OCI-M2 (cell line): ENCODE data around the gene WNK4.

Experiments used
- DNase-seq: peaks from one replicate; lab custom pipeline; 2025; ENCODE audit not compliant: unreplicated experiment; lab: John Stamatoyannopoulos, UW

The WNK4 gene

GRCh38 chr17:42796066-42796758 is 15.8 kb downstream of the WNK4 start:
- no peak for DNase-seq

GRCh38 chr17:42797067-42798007 is 16.9 kb downstream of the WNK4 start:
- no peak for DNase-seq

GRCh38 chr17:42798011-42798382 is 17.6 kb downstream of the WNK4 start:
- no peak for DNase-seq

- no peak for DNase-seq
Measured at GRCh38 chr17:42798383-42799380, 18.3 kb downstream of the WNK4 start, which contains the start of the genes CNTD1 and COA3. CNTD1 (plus strand) TSS chr17:42798861; CDS start chr17:42799068, 207 bp downstream. COA3 (minus strand) TSS chr17:42798704; CDS start chr17:42798681, 23 bp downstream.

GRCh38 chr17:42803074-42803883 is 22.9 kb downstream of the WNK4 start:
- DNase-seq, result no peak

- no peak for DNase-seq
Measured at GRCh38 chr17:42804918-42805367, 24.5 kb downstream of the WNK4 start.

GRCh38 chr17:42806249-42806648 is 25.8 kb downstream of the WNK4 start:
- DNase-seq, result no peak

- no peak for DNase-seq
Measured at GRCh38 chr17:42809250-42809649, 28.8 kb downstream of the WNK4 start.

GRCh38 chr17:42814633-42815399 is 34.4 kb downstream of the WNK4 start:
- DNase-seq, result no peak

- no peak for DNase-seq
Measured at GRCh38 chr17:42817866-42818265, 37.5 kb downstream of the WNK4 start.

GRCh38 chr17:42818379-42818778 is 38.0 kb downstream of the WNK4 start:
- DNase-seq, result no peak

- no peak for DNase-seq
Measured at GRCh38 chr17:42819939-42820535, 39.6 kb downstream of the WNK4 start.

GRCh38 chr17:42821176-42821575 is 40.8 kb downstream of the WNK4 start:
- DNase-seq, result no peak

- DNase-seq, result no peak
Measured at GRCh38 chr17:42827472-42827871, 47.1 kb downstream of the WNK4 start.

GRCh38 chr17:42830971-42831370 is 50.6 kb downstream of the WNK4 start:
- DNase-seq, result no peak

GRCh38 chr17:42832213-42832933 is 52.0 kb downstream of the WNK4 start:
- no peak for DNase-seq

GRCh38 chr17:42832934-42833766 is 52.7 kb downstream of the WNK4 start, which contains the start of gene PSME3:
PSME3 (plus strand) TSS chr17:42833397; CDS start chr17:42833632, 235 bp downstream.
- peak; percentile 60 for DNase-seq
